Calu3 (cell line): ENCODE results near the gene ACTR6. TPM values are rescaled to one million over a fixed set of nuclear protein-coding genes. Genes with fewer than 3 reads are reported as not detected.
"Not testable (repeated sequence)": the region's sequence is repeated elsewhere in the genome, so short reads cannot be mapped to it uniquely, and the experiment has no call there.

Experiments
- BruUV-seq: library from RNA; stranded (reverse); fragments of 400-500 nt; replicated peaks from 2 replicates; lab custom pipeline; 2021; lab: Mats Ljungman, UMichigan
- CTCF ChIA-PET: fragments of 300-600 bp; sonication (Branson Sonifier 250); formaldehyde crosslinking; loops from one replicate; lab custom pipeline; 2022; ENCODE audit warnings: antibody characterized with exemption; lab: Charles Lee
- DNase-seq: peaks from one replicate; pipeline ENCODE4 v3.0.0; 2022
- H3K27ac Mint-ChIP-seq: one replicate; pipeline ENCODE4 v1.8.0; 2022; ENCODE audit warnings: mixed read lengths; ENCODE audit not compliant: unreplicated experiment
- H3K27me3 Mint-ChIP-seq: one replicate; pipeline ENCODE4 v1.8.0; 2022; ENCODE audit warnings: mixed read lengths; ENCODE audit not compliant: unreplicated experiment
- H3K36me3 Mint-ChIP-seq: one replicate; pipeline ENCODE4 v1.8.0; 2022; ENCODE audit warnings: mild to moderate bottlenecking, moderate library complexity, mixed read lengths; ENCODE audit not compliant: insufficient read depth, unreplicated experiment
- H3K4me1 Mint-ChIP-seq: one replicate; pipeline ENCODE4 v1.8.0; 2022; ENCODE audit warnings: mild to moderate bottlenecking, low read depth, mixed read lengths; ENCODE audit not compliant: unreplicated experiment
- H3K4me3 Mint-ChIP-seq: one replicate; pipeline ENCODE4 v1.8.0; 2022; ENCODE audit warnings: mild to moderate bottlenecking, low read depth, moderate library complexity, mixed read lengths; ENCODE audit not compliant: unreplicated experiment
- H3K9me3 Mint-ChIP-seq: one replicate; pipeline ENCODE4 v1.8.0; 2022; ENCODE audit warnings: low read depth, mixed read lengths; ENCODE audit not compliant: unreplicated experiment
- intact Hi-C: fragments of 100-400 bp; cut with micrococcal nuclease; formaldehyde crosslinking; loops from one replicate; pipeline ENCODE4 v1.10.0; 2022; ENCODE audit not compliant: unreplicated experiment
- total RNA-seq: library from RNA; stranded (reverse); gene quantifications from 2 replicates; pipeline ENCODE4 v1.2.3, GENCODE V29; 2022
- TF ChIP-seq, protein P1 (sequence below): fragments of 200-600 bp; IDR thresholded peaks from one replicate; pipeline ENCODE4 v1.8.0; 2022; ENCODE audit warnings: antibody characterized with exemption; ENCODE audit not compliant: unreplicated experiment

The ACTR6 gene
- total RNA-seq, 1 experiment from 2014 or later = 35.2 TPM

DNA sequence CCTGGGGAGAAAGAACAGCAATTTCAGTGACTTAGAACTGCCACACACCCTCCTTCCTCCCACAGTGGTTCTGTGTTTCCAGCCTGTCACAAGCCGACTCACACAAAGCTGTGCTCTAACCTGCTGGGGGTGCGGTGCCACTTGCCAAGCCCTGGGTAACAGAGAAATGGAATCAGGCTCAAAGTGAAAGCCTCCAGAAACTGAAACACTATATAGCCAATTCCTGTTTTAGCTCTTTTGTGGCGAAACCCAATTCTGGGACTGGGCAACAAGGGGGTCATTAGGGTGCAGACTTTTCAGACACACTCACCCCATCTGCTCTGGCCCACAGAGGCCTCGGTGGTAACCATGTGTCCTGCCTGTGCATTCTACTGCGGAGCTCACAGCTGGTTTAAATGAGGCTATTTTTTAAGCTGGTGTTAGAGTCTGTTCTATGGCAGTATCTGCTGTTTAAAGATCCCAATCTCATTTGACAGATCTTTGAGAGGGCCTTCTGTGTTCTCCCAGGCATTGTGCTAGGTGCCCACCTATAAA, 15.2 kb upstream of the ACTR6 start:
- no peaks in the 10 kb centered on the region for H3K4me1 Mint-ChIP-seq
- H3K36me3 Mint-ChIP-seq = no peaks in the 10 kb centered on the region
- BruUV-seq = no TSS peak
- H3K27ac Mint-ChIP-seq = no peak overlapping the region
- H3K9me3 Mint-ChIP-seq = no peaks in the 10 kb centered on the region
- DNase-seq = no peak
- no peak overlapping the region for H3K4me3 Mint-ChIP-seq
- H3K27me3 Mint-ChIP-seq = no peaks in the 10 kb centered on the region
- CTCF ChIA-PET = no interaction called here
- intact Hi-C loops = no loop called here
- TF ChIP-seq, protein P1, sequence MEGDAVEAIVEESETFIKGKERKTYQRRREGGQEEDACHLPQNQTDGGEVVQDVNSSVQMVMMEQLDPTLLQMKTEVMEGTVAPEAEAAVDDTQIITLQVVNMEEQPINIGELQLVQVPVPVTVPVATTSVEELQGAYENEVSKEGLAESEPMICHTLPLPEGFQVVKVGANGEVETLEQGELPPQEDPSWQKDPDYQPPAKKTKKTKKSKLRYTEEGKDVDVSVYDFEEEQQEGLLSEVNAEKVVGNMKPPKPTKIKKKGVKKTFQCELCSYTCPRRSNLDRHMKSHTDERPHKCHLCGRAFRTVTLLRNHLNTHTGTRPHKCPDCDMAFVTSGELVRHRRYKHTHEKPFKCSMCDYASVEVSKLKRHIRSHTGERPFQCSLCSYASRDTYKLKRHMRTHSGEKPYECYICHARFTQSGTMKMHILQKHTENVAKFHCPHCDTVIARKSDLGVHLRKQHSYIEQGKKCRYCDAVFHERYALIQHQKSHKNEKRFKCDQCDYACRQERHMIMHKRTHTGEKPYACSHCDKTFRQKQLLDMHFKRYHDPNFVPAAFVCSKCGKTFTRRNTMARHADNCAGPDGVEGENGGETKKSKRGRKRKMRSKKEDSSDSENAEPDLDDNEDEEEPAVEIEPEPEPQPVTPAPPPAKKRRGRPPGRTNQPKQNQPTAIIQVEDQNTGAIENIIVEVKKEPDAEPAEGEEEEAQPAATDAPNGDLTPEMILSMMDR = no peak

DNA sequence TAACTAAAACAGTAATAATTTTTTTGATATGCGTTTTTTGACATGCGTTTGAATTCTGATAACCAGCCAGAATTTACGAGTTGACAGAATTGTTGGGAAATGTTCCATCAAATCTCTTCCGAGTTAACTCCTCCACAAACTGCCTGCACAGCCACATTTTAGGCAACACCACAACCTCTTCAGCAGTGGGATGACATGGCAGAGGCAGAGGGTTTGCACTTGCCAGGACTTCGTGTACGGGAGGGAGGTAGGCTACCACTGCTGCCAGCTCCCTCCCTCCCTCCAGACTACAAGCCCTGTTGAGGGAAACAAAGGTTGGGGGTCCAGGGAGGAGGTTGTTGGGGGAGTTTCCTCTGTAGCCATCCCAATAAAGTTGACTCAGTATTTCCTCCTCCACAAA, 14.5 kb upstream of the ACTR6 start:
- intact Hi-C loops = no loop called here
- H3K4me1 Mint-ChIP-seq = no peaks in the 10 kb centered on the region
- no TSS peak for BruUV-seq
- TF ChIP-seq, protein P1 = no peak
- DNase-seq = no peak
- H3K27me3 Mint-ChIP-seq = no peaks in the 10 kb centered on the region
- no peaks in the 10 kb centered on the region for H3K9me3 Mint-ChIP-seq
- CTCF ChIA-PET = no interaction called here
- no peaks in the 10 kb centered on the region for H3K36me3 Mint-ChIP-seq
- H3K27ac Mint-ChIP-seq = no peak overlapping the region
- H3K4me3 Mint-ChIP-seq = no peak overlapping the region

DNA sequence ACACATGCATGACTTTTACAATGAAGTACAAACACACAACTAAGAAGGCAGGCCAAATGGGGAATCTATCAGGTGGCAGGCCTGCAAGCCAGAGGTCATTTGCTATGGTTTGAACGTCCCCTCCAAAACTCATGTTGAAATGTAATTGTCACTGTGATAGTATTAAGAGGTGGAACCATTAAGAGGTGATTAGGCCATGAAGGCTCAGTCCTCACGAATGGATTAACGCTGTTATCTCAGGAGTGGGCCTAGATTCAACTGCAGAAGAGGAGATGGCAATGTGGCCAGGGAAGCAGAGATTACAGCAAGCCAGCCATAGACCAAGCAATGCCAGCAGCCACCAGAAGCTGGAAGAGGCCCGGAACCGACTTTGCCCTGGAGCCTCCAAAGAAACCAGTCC, 13.5 kb upstream of the ACTR6 start:
- no TSS peak for BruUV-seq
- CTCF ChIA-PET = no interaction called here

DNA sequence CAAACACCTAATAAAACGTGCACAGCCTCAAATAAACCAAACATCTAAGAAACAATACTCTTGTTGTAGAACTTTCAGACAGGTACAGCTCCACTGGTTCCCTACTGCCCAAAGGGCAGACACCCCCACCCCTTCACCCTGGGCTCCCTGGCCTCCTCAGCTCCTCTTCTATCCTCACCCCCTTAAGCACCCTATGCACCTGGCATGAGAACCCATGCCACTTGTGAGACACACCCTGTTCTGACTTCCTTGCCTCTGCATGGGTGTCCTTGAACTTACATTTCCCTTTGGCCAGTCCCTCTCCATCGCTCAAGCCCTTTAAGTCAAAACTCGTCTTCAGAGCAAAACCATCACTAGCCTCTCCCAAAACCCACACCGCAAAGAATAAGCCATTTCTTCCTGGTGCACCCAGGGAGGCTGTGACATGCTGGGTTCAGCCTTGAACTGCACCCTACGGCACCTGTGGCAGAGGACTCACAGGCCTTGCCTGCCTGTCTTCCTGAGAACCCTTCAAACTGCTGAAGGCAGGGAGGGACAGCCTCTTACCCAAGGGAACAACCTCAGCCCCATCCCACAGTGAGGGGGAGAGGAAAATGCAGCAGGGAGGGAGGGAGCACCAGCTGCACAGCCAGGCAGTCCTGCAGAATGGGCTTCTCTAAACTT, 12.6 kb upstream of the ACTR6 start:
- TF ChIP-seq, protein P1 = no peak
- BruUV-seq = no TSS peak
- H3K27ac Mint-ChIP-seq = no peak overlapping the region
- no peak overlapping the region for H3K4me3 Mint-ChIP-seq
- H3K9me3 Mint-ChIP-seq = no peaks in the 10 kb centered on the region
- no peaks in the 10 kb centered on the region for H3K36me3 Mint-ChIP-seq
- CTCF ChIA-PET = no interaction called here
- no peaks in the 10 kb centered on the region for H3K27me3 Mint-ChIP-seq
- intact Hi-C loops = no loop called here
- H3K4me1 Mint-ChIP-seq = no peaks in the 10 kb centered on the region
- no peak for DNase-seq

More for the DNA sequence above, 13.5 kb upstream of the ACTR6 start:
- TF ChIP-seq, protein P1 = no peak
- Mint-ChIP-seq H3K9me3 (no peaks in the 10 kb centered on the region), H3K4me1 (no peaks in the 10 kb centered on the region), H3K4me3 (no peak overlapping the region), H3K36me3 (no peaks in the 10 kb centered on the region), H3K27me3 (no peaks in the 10 kb centered on the region), H3K27ac (no peak overlapping the region)
- intact Hi-C loops = no loop called here
- DNase-seq = no peak

DNA sequence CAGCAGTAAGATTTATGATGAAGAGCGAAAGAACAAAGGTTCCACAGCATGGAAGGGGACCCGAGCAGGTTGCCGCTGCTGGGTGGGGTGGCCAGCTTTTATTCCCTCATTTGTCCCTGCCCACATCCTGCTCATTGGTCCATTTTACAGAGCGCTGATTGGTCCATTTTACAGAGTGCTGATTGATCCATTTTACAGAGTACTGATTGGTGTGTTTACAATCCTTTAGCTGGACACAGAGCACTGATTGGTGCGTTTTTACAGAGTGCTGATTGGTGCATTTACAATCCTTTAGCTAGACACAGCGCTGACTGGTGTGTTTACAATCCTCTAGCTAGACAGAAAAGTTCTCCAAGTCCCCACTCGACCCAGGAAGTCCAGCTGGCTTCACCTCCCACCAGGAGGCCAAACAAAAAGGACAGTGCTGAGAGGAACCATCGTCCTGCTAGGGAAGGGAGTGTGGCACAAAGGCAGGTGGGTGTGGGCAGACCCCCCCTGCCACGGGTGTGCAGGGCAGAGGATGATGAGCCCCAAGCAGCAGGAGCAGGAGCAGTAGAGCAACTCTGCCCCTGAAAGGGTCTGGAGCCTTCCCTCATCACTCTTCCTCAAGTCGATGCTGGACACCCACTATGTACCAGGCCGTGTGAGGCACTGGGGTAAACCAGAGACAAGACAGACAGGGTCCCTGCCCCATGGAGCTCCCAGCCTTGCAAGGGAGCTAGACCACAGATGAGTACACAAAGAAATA, 11.6 kb upstream of the ACTR6 start:
- CTCF ChIA-PET = interaction anchor here (0.5 kb wide), 1 partner anchor 786 kb away, joined by 3 read pairs; no protein-coding TSS in a partner anchor
- H3K4me3 Mint-ChIP-seq, H3K9me3 Mint-ChIP-seq, H3K36me3 Mint-ChIP-seq, H3K27ac Mint-ChIP-seq, H3K4me1 Mint-ChIP-seq, BruUV-seq, H3K27me3 Mint-ChIP-seq, intact Hi-C loops, DNase-seq: not testable (repeated sequence)
